GM12875 (cell line): ENCODE measurements around the gene MPV17L2.
A peak's percentile ranks its signal among the peaks of the same experiment; 100 is the strongest.

Source experiments
- H3K4me3 ChIP-seq: one replicate; pipeline ENCODE4 v1.5.1; 2011; ENCODE audit warnings: low read depth, low read length, control low read depth
- CTCF ChIP-seq: IDR thresholded peaks from 2 replicates; pipeline ENCODE4 v1.5.1; 2011; ENCODE audit warnings: low read depth, mild to moderate bottlenecking, control low read depth, inconsistent platforms, low read length, moderate library complexity, borderline replicate concordance; ENCODE audit not compliant: insufficient read depth

The MPV17L2 gene

GRCh38 chr19:18171605-18172327, 21.3 kb upstream of the MPV17L2 start:
- no peak for TF ChIP-seq CTCF
- no peak overlapping the region for H3K4me3 ChIP-seq

DNA sequence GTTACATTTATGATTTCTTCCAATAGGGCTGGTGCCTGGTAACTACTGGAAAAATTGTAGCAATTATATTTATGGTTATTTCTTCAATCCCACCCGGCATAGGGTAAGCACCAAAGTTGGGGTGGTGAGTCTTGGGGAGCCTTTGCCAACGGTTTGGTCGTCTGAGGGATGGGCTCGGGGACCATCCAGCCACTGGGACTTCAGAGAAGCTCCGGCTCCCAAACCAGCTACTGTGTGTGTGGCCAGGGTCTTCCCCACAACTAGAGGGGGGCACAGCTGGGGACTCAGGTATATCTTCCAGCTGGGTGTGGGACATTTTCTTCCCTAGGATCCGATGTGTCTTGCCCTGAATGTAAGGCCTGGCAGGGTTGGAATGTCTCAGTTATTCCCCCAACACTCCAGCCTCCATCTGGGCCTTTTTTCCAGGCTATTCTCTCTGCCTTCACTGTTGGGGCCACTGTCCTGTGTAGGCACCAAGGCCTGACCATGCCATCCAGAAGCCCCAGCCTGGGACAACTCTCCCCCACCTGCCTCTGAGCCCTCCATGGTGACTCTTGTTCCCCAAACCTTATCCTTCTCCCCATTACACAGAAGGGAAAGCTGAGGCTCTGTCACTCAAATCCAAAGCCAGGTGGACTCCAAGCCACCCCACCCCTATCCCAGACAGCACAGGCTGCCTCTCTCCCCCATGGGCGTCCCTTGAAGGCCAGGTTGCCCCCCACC, 20.5 kb upstream of the MPV17L2 start:
- no peak for TF ChIP-seq CTCF
- no peak overlapping the region for H3K4me3 ChIP-seq

GRCh38 chr19:18173054-18173571, 19.9 kb upstream of the MPV17L2 start:
- peak overlapping the region; percentile 68 for H3K4me3 ChIP-seq
- TF ChIP-seq CTCF, result no peak

DNA sequence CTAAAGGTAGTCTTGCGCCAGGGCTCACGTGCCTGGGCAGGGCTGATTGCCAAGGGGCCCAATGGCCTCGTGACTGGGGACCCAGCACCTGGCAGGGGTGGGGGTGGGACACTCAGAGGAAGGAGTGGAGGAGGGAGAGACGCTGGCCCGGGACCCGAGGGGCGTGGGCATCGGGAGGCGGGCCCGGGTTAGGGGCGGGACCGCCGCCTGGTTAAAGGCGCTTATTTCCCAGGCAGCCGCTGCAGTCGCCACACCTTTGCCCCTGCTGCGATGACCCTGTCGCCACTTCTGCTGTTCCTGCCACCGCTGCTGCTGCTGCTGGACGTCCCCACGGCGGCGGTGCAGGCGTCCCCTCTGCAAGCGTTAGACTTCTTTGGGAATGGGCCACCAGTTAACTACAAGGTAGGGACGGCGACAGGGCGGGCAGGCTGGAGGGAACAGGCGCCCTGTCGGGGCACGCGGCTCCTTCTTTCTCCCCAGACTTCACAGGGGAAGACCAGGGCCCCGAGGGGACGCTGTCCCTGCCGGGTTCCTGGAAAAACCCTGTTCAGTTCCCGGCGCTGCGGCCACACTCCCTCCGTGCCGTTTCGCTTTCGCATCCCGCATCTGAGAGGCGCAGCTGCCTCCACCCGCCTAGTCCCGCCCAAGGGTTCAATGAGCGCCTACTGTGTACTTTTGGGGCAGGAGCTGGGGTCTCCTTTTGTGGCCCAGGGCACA, 19.3 kb upstream of the MPV17L2 start, which contains the start of gene IFI30:
IFI30 (plus strand) TSS at position 242 of the 717 bp plus-strand sequence; CDS start at position 271, 29 bp downstream.
- no peak for TF ChIP-seq CTCF
- peak within 1 kb of the TSS; percentile 68 for H3K4me3 ChIP-seq

DNA sequence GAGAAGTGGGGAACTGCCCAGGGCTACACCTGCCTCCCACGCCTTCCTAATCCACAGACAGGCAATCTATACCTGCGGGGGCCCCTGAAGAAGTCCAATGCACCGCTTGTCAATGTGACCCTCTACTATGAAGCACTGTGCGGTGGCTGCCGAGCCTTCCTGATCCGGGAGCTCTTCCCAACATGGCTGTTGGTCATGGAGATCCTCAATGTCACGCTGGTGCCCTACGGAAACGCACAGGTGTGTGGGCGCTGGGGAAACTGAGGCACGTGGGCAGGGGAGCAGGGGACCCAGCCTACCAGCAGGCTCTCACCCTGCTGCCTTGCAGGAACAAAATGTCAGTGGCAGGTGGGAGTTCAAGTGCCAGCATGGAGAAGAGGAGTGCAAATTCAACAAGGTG, 18.0 kb upstream of the MPV17L2 start:
- TF ChIP-seq CTCF, result no peak
- H3K4me3 ChIP-seq, result peak overlapping the region; percentile 68

GRCh38 chr19:18176367-18177310, 16.4 kb upstream of the MPV17L2 start:
- H3K4me3 ChIP-seq, result no peak overlapping the region
- TF ChIP-seq CTCF, result no peak
